CD4-positive, alpha-beta T cell treated with Interferon alpha-2 for 1 hour (primary cell): ENCODE measurements around the gene IVD.

Experiments used
- DNase-seq, 2 donors: peaks; one replicate each; pipeline ENCODE4 v3.0.0-alpha.2; 2020 to 2022

Gene IVD

DNA sequence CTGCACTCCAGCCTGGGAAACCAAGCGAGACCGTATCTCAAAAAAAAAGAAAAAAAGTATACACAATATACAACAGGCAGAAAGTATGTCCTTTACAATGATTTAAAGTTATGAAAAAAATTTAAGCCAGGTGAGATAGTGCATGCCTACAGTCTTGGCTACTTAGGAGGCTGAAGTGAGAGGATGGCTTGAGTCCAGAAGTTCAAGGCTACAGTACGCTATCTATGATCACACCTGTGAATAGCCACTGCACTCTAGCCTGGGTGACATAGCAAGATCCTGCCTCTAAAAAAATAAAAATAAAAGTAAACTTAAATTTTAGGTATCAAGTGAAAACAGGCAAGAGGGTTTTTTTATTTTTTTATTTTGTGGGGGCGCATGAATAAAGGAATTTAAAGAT lies 26.2 kb upstream of the IVD start:
- no peak for DNase-seq

DNA sequence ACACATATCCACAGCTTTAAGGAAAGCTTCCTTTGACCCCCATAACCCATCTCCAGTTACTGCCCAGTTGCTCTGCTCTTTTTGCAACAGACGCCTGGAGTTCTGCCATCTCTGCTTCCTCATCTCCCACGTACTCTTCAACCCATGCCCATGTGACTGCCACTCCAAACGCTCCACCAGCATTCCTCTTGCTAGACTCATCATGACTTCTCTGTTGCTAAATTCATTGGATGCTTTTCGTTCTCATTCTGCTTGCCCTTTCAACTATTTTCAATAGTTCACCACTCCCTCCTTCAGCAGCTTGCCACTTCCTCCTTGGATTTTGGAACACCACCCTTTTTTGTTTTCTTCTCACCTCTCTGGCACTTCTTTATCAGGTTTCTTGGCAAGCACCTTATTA lies 25.7 kb upstream of the IVD start:
- no peak for DNase-seq

DNA sequence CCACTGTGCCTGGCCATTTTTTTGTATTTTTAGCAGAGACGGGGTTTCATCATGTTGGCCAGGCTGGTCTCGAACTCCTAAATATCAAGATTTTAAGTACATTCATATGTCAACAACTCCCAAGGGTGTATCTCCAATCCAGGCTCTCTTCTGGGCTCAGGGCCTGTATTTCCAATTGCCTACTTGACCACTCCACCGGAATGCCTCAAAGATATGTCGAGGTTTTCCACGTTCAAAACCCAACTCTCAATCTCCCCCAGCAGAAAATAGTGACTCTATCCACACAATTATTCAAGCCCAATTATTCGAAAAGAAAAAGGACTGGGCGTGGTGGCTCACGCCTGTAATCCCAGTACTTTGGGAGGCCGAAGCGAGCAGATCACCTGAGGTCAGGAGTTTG lies 25.0 kb upstream of the IVD start:
- DNase-seq, result no peak

DNA sequence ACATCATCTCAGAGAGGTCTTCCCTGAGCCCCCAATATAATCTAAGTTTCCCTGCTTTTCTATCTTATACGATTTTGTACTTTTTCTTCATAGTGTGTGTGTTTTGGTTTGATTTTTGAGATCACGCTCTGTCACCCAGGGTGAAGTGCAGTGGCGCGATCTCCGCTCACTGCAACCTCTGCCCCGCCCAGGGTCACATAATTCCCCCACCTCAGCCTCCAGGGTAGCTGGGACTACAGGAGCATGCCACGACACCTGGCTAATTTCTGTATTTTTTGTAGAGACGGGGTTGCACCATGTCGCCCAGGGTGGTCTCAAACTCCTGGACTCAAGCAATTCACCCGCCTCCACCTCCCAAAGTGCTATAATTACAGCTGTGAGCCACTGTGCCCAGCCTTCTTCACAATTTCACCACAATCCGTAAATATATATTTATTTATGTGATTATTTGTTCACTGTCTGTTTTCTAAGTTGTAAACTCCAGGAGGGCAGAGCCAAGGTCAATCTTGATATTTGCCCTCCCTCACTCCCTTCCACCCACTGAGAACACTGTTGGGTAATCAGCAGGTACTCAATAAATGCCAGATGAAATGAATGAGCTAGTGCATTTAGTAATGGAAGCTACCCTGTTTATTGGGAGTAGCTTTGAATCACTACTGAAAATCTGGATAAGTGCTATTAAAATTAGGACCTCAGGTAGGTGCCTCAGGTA lies 23.6 kb upstream of the IVD start:
- no peak for DNase-seq

DNA sequence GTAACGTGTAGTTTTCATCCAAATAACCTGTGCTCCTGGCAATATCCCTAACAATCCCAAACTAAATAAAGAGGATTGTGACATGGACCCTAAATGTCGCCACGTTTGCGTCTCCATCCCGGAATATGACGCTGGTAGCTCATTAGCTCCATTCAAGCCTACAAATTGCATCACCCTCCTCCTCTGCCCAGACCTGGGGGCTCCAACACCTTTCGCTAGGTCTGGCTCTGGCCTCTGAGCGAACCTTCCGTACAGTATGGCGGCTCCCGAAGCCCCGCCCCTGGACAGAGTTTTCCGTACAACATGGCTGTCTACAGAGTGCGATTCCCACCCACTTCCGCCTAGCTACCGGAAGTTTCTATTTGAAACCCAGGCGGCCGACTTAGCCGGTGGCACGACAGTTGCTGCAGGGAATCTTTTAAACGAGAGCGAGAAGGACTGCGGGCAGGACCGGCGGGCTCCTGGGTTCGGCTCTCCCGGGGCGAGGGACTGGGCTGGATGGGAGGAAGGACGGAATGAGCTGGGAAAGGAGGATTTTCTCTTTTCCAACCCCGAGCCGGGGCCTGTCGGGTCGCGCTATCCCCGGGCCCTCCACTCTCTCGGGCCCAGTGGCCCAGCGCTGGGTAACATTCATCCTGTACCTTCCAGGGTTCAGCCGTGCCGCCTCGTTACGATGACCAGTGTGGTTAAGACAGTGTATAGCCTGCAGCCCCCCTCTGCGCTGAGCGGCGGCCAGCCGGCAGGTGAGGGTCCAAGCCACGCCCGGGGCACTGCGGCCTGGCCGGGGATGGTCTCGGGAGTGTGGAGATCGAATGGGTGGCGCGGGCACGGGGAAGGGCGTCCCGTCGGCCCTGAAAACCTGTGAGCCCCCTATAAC lies 22.8 kb upstream of the IVD start, which contains the start of gene KNSTRN:
KNSTRN (plus strand) TSS at position 142 of the 877 bp plus-strand sequence; CDS start at position 257, 115 bp downstream.
- peak; percentile 92 to 94 for DNase-seq

DNA sequence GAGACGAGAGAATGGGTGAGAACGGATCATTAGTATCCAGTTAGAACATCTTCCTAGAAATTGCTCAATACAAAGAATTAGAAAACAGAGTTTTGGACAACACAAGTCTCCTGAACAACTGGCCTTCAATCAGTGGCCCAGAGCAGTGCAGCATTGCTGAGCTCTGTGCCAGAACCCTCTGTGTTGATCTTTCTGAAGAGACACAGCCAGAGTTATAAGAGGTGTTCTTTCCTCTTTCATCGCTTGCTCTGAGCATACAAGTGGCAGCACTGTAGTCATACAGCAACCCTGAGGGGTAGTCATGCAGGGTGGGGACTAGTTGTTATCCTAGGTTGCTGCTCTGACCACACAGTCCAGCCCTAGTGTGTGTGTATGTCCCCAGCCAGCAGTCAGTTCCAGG lies 19.1 kb upstream of the IVD start:
- no peak for DNase-seq

DNA sequence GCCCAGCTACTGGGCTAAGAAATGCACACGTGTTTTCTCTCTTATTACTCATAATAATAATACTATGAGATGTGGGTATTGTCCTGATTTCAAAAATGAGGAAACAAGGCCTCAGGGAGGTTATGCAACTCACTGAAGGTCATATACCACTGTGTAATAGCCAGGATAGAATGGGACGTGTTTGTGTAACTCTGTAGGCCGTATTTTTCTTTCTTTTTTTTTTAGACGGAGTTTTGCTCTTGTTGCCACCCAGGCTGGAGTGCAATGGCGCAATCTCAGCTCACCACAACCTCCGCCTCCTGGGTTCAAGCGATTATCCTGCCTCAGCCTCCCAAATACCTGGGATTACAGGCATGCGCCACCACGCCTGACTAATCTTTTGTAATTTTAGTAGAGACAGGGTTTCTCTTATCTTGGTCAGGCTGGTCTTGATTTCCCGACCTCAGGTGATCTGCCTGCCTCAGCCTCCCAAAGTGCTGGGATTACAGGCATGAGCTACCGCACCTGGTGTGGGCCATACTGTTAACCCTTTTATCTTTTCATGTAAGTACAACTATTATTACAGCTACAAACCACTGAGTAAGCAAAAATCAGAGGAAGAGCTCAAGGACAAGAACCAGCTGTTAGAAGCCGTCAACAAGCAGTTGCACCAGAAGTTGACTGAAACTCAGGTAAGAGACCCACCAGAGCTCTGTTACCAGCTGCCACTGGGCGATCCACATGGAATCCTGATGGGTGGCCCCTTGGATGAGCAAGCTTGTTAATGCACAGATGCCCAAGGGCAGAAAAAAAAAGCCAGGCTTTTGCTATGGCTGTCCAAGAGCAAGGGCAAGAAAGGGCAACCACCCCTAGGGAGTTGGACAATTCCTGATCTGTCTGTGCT lies 16.4 kb upstream of the IVD start:
- peak in 1 of 2 donors; percentile 43 for DNase-seq

DNA sequence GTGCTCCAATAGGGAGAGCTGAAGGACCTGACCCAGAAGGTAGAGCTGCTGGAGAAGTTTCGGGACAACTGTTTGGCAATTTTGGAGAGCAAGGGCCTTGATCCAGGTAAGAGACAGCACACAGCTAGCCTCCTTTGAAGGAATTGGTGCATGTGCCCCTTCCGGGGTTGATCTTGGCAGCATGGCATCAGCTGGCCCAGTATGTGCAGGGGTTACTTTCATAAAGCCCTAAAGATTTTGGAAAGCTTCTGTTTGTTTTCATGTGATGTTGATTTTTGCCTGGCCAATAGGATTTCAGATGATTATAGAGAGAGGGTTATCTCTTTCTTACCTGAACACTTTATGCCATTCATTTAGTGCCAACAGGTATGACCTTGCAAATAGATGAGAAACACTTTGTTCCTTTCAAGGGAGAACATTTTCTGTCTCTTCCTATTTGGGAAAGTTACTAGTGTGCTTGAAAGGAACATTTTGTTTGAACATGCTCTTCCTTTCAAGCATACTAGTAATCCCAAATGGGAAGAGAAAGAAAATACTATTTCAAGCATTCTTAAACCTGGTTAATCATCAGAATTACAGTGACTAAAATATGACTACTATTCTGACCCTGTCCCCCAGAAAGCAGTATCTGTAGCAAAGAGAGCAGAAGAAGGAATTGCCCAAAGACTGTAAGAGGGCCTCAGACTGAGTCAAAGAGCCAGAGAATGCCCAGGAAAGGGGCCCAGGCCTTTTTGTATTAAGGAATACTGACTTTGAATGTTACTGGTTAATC lies 15.6 kb upstream of the IVD start:
- DNase-seq, result no peak

DNA sequence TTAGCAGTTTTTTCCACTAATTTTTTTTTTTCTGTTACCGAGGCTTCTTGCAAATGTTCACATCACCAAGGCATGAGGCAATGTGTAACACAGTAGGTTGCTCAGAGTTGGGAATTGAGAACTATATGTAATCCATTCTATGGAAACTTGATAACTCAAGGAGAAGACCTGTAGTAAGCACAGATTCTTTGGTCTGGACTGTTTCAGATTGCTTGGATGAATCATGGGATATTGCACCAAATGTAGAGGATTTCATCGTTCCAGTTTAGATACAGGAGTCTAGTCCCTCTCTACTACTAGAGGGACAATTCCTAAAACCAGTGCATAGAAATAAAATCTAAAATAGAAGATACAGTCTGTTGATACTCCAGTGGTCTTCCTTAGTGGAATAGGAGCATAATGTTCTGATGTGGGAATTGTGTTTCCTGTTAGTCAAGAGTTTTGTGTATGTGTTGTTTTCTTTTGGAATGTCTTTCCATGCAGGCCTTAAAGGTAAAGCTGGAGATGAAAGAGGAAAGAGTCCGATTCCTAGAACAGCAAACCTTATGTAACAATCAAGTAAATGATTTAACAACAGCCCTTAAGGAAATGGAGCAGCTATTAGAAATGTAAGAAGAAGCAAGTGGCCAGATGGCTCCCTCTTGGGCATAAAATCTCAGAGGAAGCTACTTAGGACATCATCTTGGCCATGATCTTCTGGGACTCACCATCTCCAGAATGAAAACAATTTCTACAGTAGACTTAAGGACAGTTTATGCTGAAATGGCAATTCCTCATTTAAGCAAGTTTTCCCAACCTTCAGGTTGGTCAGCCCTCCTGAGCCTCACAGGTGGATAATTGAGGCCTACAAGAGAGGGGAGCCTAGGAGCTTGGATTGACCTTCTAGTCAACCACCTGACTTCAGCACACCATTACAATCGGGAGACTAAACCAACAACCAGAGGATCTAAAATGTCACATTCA lies 12.3 kb upstream of the IVD start:
- DNase-seq, result no peak

DNA sequence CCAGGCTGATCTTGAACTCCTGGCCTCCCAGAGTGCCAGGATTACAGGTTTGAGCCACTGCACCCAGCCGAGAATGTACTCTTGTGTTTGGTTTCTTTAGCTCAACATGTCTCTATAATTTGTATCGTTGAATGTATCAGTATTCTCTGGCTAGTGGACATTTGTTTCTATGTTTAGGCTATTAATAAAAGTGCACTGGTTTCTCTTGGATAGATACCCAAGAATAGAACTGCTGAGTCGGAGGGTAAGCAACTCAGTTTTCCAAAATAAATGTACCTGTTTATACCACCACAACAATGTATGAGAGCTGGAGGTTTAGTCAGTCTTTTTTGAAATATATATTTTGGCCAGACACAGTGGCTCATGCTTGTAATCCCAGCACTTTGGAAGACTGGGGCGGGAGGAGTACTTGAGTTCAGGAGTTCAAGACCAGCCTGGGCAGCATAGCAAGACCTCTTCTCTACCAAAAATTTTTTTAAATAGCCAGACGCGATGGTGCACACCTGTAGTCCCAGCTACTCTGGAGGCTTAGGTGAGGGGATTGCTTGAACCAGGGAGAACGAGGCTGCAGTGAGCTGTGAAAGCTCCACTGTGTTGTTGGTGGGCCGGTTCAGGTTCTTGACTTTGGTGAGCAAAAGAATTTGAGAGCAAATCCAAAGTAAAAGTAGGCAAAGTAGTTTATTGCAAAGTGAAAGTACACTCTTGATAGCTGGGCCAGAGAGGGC lies 7.7 kb upstream of the IVD start:
- DNase-seq, result no peak

DNA sequence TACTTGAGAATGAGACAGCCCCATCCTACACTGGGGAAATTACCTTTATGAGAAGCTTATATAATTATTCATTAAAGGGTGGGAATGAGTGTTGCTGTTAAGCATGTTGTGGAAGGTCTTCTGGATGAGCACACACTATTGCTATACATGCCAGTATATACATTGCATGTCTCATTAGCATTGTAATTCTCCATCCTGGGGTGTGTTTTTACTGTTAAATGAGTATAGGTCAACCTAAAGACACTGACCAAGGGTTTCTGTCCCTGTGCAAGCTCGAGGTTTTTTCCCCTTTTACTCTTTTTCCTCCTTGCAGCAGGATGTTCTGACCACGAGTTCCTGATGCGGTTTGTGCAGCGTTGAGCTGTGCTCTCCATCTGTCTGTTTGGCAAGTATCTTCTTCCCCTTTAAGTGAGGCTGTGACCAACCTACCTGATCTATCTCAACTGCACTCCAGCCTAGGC lies 7.2 kb upstream of the IVD start:
- DNase-seq, result peak; percentile 22 to 37

DNA sequence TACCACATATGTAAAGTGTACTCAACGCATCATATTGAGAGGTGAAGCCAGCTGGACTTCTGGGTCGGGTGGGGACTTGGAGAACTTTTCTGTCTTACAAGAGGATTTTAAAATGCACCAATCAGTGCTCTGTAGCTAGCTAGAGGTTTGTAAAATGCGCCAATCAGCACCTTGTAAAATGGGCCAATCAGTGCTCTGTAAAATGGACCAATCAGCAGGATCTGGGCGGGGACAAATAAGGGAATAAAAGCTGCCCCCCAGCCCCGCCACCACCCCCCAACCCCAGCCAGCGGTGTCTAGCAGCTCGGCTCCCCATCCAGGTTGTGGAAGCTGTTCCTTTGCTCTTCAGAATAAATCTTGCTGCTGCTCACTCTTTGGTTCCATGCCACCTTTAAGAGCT lies 6.2 kb upstream of the IVD start:
- no peak for DNase-seq

DNA sequence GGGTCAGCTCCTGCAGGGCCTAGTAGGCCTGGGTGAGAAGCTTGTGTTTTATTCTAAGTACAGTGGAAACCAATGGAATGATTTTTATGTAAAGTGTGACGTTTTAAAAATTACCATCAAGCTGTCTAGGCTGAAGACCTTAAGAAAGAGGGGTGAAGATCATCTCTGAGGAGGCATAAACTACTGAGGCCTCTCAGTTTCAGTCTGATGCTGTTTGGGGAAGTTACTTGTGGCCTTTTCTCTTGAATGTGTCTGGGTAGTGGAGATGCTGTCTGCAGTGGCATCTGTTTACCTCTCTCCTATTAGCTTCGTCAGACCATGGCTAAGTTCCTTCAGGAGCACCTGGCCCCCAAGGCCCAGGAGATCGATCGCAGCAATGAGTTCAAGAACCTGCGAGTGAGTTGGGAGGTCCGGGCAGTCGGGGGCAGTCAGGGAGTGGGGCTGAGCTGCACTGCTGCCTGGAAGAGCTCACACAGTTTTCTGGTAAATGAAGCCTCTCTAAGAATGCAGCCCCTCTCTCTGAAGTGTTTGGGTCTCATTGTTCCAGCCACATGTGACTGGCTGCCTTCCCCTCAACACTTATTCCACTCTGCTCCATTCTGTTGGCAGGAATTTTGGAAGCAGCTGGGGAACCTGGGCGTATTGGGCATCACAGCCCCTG lies 1.9 kb downstream of the IVD start:
- DNase-seq, result no peak

DNA sequence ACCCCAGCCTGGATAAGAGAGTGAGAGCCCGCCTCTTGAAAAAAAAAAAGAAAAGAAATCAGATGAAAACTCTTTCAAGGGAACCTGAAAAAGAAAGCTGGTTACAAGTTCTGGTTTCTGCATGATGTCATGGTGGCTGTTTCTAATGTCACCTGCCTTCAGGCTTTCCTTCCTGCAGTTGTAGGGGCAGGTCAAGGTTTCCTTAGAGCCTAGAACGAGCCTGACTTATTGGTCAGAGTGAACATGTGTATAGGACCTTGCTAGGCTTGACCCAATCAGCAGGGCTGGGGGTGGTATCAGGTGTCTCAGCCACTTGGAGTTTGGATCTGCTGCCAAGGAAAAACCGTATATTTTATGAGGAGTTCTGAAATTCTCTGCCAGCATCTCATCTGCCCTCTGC lies 3.8 kb downstream of the IVD start:
- no peak for DNase-seq

DNA sequence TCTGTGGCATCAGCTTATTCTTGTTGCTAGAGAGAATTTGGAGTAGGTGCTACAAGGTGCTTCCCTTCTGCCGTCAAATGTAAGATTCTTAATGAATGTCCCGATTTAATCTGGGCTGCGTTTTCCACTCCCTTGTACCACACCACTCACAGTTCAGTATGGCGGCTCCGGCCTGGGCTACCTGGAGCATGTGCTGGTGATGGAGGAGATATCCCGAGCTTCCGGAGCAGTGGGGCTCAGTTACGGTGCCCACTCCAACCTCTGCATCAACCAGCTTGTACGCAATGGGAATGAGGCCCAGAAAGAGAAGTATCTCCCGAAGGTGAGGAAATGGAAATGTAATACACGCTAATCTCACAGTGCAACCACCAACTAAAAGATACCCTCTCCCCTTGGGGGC lies 4.9 kb downstream of the IVD start:
- no peak for DNase-seq

DNA sequence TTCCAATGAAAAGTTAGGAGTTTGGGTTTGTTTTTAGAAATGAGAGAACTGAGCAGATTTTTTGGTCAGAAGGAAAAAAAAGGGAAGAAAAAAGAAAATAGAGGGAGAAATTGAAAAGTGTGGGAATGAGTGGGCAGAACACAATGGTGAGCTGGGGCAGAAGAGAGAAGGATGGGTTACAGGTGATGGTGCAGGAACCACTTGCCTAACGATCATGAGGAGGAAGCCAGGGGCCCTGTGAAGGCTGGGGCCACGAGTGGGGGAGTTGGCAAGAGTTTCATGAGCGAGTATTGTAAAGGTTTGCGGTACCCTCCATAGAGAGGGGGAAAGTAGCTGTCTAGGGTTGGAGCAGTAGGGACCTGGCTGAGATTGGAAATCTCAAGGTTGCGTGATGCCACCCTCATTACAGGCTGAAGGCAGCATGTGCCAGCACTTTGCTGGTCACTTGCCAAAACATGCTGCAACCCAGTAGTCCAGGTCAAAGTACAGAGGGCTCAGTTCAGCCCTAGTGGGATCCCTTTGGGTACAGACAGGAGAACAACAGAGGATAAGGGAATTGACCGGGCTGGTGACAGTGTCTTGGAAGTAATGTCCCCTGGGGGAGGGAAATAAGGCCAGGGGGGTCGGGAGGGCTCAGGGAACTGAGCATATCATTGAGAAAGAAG lies 6.6 kb downstream of the IVD start:
- DNase-seq, result no peak

DNA sequence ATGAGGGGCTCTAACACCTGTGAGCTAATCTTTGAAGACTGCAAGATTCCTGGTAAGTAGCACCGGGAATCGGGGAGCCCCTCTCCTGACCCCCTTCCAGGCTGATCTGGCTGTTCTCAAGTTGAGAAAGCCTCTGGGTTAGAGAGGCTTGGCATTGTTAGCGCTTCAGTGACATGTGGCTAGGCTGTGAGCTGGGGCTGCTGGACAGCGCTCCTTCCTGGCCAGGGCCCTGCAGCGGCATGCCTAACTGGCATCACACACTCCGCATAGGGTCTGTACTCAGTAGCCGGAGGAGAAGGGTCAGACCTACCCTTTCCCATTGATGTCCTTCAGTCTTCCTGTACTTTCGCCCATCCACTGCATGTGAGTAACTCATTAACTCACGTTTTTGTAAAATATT lies 7.4 kb downstream of the IVD start:
- DNase-seq, result no peak

DNA sequence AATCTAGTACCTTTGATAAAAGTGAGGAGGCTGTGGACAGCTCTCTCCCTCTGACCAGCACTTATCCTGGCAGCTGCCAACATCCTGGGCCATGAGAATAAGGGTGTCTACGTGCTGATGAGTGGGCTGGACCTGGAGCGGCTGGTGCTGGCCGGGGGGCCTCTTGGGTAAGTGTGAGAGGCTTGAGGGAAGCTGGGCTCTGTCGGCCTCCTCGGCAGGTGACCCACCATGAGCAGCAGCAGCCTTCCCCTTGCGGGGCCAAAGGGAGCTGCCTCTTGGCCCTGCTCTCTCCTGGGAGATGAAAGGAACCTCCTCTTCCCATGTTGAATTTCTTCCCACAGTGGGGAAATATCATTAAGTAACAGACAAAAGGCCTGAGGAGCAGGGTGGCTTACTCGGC lies 9.2 kb downstream of the IVD start:
- no peak for DNase-seq

DNA sequence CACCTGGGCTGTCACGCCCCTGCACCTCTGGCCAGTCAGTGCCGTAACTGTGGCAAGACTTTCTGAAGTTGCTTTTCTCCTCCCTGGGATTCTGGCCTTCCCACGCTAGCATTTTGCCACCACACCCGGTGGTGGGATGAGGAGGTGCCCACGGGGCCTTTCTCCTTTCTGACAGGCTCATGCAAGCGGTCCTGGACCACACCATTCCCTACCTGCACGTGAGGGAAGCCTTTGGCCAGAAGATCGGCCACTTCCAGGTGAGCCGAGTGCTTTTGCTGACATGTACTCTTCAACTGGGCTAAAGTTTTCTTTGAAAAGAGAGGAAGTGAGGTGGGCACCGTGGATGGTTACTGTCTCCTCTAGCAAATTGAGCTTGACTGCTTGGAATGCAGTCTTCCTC lies 9.6 kb downstream of the IVD start:
- DNase-seq, result no peak
